ENCODE data around the gene LIM2. TPM values are rescaled to one million over a fixed set of nuclear protein-coding genes. Genes with fewer than 3 reads are reported as not detected.

LIM2 gene
- total RNA-seq, 4 donors from 2014 or later = not detected

DNA sequence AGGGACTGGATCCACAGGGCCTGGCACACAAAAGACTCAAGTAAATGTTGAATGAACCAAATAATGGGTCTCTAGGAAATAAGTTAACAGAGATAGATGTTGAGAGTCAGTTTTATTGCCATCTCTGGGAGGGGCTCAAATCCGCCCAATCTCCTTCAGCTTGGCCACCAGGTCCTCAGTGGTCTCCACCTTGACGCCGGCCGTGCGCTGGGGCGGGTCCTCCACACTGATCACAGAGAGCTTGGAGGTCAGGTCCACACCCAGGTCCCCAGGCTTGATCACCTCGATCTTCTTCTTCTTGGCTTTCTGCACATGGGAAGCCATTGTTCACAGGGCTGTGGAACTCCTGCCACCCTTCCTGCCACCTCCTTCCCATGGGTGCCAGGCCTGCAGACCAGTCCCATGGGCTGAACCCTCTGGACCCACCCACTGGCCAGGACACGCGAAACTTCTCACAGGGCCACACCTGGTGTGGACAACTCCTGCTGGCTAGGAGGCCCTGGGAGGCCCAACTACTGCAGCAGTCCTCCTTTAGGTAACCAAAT, 42.6 kb downstream of the LIM2 start:
- WGBS, 2 donors = 98 to 100% methylated on average over 9 of the region's 9 CpGs
- intact Hi-C loops (cut with DNase I) = loop anchor here (10.0 kb wide), 1 partner anchor 50 kb away; the partner anchor contains the start of gene C19orf84
- TF ChIP-seq, protein P1, sequence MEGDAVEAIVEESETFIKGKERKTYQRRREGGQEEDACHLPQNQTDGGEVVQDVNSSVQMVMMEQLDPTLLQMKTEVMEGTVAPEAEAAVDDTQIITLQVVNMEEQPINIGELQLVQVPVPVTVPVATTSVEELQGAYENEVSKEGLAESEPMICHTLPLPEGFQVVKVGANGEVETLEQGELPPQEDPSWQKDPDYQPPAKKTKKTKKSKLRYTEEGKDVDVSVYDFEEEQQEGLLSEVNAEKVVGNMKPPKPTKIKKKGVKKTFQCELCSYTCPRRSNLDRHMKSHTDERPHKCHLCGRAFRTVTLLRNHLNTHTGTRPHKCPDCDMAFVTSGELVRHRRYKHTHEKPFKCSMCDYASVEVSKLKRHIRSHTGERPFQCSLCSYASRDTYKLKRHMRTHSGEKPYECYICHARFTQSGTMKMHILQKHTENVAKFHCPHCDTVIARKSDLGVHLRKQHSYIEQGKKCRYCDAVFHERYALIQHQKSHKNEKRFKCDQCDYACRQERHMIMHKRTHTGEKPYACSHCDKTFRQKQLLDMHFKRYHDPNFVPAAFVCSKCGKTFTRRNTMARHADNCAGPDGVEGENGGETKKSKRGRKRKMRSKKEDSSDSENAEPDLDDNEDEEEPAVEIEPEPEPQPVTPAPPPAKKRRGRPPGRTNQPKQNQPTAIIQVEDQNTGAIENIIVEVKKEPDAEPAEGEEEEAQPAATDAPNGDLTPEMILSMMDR (IDR thresholded peaks at IDR 0.05) = no peak
- no peak for TF ChIP-seq POLR2A (IDR thresholded peaks at IDR 0.05)
- no peaks in the 10 kb centered on the region for H3K9me3 ChIP-seq
- no peaks in the 10 kb centered on the region for H3K27me3 ChIP-seq
- no peak overlapping the region for H3K27ac ChIP-seq
- H3K36me3 ChIP-seq = peaks cover 12 to 28% of the 10 kb centered on the region in 2 donors
- DNase-seq = no peak
- peaks cover 3 to 4% of the 10 kb centered on the region in 2 donors for H3K4me1 ChIP-seq
- H3K4me3 ChIP-seq (replicated peaks in 1 of 3) = no peak overlapping the region

DNA sequence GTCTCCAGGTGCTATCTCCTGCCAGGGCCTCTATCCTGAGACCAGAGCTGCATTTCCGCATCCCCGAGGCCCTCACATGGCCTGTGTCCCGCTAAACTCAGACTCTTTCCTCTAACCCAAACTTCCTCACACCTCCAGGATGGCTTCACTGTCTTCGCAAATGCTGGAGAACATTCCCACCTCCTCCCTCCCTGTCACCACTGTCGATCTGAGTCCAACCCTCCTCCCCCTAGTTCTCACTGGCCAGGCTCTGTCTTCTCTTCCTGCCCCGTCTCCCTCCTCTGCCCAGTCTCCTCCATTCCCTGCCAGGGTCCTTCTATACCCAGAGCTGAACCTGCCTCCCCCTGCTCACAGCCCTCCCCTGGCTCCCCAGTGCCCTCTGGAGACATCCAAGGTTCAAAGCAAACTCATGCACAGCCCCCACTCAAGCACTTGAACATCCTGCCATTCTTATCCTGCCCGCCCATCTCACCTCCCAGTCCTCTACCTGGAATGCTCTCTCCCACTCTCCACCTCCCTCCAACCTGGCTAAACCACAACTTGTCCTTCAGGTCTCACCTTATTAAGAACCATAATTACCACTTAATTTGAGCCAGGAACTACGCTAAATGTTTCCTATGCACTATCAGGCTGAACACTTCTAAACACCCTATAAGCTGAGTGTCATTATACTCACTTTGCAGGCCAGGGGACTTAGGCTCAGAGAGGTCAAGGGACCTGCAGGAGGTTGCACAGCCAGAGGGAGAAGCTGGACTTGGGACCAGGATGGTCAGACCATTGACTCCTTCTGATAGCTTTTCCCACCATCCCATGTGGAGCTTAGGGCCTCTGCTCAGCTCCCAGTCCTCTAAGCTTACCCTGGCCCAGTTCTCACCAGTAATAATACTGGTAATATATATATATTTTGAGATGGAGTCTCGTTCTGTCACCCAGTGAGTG, 44.9 kb downstream of the LIM2 start:
- Histone ChIP-seq H3K4me3 (replicated peaks in 1 of 3) (no peak overlapping the region), H3K4me1 (peaks cover 9 to 14% of the 10 kb centered on the region in 2 donors), H3K36me3 (peaks cover 12 to 18% of the 10 kb centered on the region in 2 donors), H3K27ac (no peak overlapping the region), H3K9me3 (no peaks in the 10 kb centered on the region), H3K27me3 (no peaks in the 10 kb centered on the region)
- 50 to 54% methylated on average over 9 of the region's 9 CpGs for WGBS, 2 donors
- no peak for DNase-seq
- intact Hi-C loops (cut with DNase I) = loop anchor here (10.0 kb wide), 1 partner anchor 52 kb away; the partner anchor contains the start of gene C19orf84
- TF ChIP-seq, protein P1 (IDR thresholded peaks at IDR 0.05) = no peak
- TF ChIP-seq POLR2A (IDR thresholded peaks at IDR 0.05) = no peak

DNA sequence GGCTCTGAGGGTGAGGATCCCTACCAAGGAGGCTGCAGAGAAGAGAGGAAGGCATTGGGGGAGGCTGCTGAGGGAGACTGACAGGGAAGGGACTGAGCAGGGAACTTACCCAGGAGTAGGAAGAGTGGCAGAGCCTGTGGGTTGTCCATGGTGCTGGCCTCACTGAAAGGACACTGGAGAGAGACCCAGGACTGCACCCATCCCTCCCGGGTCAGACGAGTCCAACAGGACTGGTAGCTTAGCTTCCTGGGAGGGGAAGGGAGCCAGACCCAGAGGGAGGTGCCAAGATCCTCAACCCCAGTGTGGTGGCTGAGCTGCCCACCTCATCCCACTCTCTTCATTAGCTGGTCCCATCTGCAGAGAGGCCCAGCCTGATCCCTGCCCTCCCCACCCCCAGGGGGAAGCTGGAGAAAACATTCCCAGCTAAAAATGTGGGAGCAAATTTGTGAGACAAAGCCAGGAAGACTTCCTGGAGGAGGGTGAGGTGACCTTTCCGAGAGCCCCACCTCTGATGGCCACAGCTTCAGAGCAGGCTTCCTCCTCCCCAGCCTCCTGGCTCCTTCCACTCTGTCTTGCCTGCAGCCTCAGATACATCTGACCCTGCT, 45.7 kb downstream of the LIM2 start, which contains the start of gene VSIG10L:
Gene VSIG10L (minus strand): TSS at position 164 of the 605 bp plus-strand sequence. CDS start 15 bp downstream, at position 149.
- intact Hi-C loops (cut with DNase I) = loop anchor here (10.0 kb wide), 1 partner anchor 53 kb away; the partner anchor contains the start of gene C19orf84

DNA sequence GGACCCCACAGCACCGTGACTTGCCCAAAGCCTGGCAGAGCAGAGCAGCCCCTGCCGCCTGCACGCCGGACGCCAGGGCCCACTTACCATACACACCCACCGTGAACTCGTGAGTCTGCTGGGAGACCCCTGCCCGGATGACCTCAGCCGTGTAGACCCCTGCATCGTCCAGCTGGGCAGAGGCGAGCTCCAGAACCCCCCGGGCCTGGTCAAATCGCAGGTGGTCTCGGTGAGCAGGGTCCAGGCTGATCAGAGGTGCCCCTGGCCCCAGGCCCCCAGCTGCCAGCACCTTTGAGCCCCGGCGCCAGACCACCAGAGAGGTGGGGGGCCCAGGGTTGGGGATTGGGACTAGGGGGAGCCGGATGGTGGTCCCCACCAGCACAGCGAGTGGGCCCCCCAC, 46.7 kb downstream of the LIM2 start:
- H3K9me3 ChIP-seq = no peaks in the 10 kb centered on the region
- intact Hi-C loops (cut with DNase I) = loop anchor here (10.0 kb wide), 1 partner anchor 54 kb away; the partner anchor contains the start of gene C19orf84
- no peak for DNase-seq
- H3K27ac ChIP-seq = no peak overlapping the region
- peaks cover 9 to 14% of the 10 kb centered on the region in 2 donors for H3K4me1 ChIP-seq
- peaks cover 0 to 4% of the 10 kb centered on the region in 2 donors for H3K36me3 ChIP-seq
- TF ChIP-seq POLR2A (IDR thresholded peaks at IDR 0.05) = no peak
- TF ChIP-seq, protein P1 (IDR thresholded peaks at IDR 0.05) = no peak
- 90 to 93% methylated on average over 15 to 18 of the region's 18 CpGs for WGBS, 2 donors
- H3K4me3 ChIP-seq (replicated peaks in 1 of 3) = no peak overlapping the region
- H3K27me3 ChIP-seq = no peaks in the 10 kb centered on the region

More for the DNA sequence above, 45.7 kb downstream of the LIM2 start, which contains the start of gene VSIG10L:
- peaks cover 9 to 14% of the 10 kb centered on the region in 2 donors for H3K4me1 ChIP-seq
- H3K27ac ChIP-seq = no peak within 1 kb of the TSS
- WGBS, 2 donors = 30 to 42% methylated on average over 3 of the region's 3 CpGs
- H3K4me3 ChIP-seq (replicated peaks in 1 of 3) = no peak within 1 kb of the TSS
- no peaks in the 10 kb centered on the region for H3K27me3 ChIP-seq
- DNase-seq = no peak
- TF ChIP-seq, protein P1 (IDR thresholded peaks at IDR 0.05) = no peak
- no peak for TF ChIP-seq POLR2A (IDR thresholded peaks at IDR 0.05)
- peaks cover 10 to 12% of the 10 kb centered on the region in 2 donors for H3K36me3 ChIP-seq
- H3K9me3 ChIP-seq = no peaks in the 10 kb centered on the region

All from thyroid gland (tissue), 4 donors.